Activated T-cell treated with anti-CD3 and anti-CD28 coated beads for 24 hours (primary cell): ENCODE data around the gene ARHGAP23.
"Not testable (repeated sequence)": the region's sequence is repeated elsewhere in the genome, so short reads cannot be mapped to it uniquely, and the experiment has no call there.

Experiments
- DNase-seq: peaks from one replicate; pipeline ENCODE4 v3.0.0-alpha.2; 2020; ENCODE audit warnings: low read depth

ARHGAP23 gene

DNA sequence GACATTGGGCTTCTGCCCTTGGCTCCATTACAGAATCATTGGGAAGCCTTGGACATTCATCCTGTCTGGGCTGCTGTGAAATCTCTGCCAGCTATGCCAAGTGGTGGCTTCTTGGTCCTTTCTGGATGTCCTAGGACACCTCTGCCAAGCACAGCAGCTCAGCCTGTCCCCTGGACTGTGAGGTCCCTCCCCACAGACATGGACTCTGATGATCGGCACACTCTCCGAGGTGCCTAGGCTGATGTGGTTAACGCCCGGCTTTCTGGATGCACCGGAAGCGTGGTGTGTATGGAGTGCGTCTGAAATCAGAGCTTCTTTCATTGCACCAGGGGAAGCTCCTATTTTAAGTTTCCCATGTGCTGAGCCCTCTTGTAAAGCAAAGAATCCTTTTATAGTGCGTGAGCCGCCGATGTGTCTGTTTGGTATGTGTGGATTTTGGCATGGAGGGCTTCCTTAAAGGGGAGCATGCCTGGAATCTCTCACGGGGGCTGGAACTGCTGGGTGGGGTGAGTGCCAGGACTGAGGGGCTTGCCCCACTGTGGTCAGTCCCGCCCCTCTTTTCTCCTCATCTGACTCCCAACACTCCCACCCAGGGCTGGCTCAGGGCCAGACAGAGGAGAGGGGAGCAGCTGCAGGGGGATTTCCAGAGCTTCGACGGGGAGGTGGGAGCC, 7.0 kb upstream of the ARHGAP23 start:
- DNase-seq: no peak

DNA sequence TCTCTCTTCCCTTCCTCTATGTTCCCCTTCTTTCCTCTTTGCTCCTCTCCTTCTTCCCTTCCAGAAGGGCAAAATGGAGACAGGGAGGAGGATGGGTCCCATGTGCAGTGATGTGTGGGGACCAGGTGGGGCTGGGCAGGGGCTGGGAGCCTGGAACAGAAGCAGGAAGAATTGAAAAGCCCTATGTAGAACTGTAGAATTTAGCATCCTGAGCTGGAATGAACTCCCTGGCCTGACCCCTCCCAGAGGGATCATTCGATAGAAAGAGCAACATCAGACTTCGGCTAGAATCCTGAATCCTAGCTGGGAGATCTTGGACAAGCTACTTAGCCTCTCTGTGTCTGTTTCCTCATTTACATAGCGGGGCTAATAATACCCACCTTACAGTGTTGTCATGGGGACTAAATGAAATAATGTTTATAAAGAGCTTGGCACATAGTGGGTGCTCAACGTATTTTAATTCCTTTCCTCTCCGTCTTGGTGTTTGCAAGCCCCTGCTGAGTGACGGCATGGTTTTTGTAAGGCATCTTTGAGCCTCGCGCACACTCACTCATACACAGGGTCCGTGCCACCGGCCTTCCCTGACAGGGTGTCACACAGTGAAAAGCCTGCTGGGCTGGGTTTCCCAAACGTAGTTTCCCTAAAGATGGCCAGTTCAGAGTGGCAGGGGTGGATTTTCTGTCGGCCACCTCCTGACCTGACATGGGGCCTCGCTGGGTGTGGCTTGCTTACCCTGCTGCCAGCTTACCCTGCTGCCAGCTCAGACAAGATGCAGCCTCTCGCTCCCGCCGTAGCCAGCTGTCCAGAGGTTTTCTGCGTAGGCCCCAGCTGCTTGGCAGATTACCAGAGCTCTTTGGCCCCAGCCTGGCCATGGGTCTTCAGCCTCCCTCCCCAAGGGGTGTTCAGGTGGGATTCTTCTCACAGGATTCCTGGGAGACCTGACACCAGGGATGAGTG, 6.1 kb upstream of the ARHGAP23 start:
- DNase-seq: no peak

DNA sequence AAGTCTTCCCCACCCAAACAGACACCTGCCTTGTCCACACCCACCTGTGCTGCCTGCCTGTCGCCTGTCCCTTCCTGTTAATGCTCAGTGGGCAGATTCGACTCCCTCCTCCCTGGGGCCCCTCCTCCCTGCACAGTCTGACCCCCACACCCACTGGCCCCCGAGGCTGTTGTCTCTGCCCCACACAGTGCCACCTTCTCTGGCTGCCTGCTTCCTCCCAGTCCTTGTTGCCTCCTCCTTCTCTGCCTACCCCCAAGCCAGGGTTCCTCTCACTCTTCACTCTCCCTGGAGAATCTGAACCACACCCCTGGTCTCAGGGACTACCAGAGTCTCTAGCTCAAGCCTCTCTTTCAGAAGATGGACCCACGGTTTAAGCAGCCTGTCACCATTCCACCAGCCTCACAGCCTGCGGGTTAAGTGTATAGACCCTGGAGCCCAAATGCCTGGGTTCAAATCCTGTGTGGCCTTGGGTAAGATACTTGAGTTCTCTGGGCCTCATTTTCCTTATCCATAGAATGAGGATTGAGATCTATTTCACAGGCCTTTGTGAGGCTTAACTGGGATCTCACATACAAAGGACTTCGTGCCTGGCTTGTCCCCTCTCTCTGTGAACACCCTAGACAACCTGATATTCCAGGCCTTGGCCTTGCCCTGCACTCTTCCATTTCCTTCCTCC, 3.8 kb upstream of the ARHGAP23 start:
- no peak for DNase-seq

DNA sequence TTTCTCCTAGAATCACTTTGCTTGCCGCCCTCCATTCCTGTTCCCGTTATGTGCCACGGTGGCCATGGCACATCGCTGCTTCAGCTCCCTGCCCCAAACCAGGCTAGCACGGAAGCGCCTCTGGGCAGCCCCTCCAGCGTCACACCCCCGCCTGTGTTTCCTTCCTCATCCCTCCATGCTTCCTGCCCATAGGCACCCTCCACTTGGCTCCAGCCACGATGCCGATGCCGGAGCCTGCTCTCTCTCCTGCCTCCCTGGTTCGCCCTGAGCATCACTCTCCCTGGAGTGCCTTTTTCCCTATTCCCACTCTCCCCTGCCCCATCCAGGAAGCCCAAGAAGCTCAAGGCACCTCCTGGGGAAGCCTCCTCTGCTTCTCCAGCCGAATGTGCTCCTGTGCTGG, 3.2 kb upstream of the ARHGAP23 start:
- no peak for DNase-seq

DNA sequence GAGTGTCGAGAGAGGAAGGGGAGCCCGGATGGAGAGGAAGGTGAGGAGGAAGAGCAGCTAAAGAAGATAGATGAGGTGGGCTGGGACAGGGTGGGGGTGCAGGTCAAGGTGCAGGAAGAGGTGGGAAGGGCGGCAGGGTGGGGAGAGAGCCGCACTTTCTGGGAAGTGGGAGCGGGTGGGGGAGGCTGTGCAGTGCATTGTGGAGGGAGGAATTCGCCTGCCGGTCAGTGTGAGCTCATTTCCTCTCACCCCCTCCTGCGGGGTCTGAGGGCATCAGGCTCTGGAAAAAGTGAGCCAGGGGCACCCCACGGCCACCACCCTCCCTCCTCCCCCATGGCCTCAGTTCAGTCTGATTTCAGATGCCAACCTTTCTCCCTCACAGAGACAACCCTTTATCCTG, 2.5 kb upstream of the ARHGAP23 start:
- DNase-seq: no peak

DNA sequence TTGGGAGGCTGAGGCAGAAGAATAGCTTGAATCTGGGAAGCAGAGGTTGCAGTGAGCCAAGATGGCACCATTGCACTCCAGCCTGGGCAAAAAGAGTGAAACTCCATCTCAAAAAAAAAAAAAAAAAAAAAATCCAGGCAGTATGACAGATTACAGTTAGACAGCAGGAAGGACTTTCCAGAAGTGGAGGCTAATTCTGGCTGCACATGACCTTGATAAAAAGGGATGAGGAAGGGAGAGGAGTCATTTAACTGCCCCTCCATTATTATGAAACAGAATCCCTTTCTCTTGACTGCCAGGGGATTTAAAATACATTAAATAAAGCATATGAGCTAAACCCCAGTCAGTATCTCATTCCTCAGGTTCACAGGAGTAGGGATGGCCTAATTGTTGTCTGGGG, 1.8 kb upstream of the ARHGAP23 start:
- DNase-seq: no peak

DNA sequence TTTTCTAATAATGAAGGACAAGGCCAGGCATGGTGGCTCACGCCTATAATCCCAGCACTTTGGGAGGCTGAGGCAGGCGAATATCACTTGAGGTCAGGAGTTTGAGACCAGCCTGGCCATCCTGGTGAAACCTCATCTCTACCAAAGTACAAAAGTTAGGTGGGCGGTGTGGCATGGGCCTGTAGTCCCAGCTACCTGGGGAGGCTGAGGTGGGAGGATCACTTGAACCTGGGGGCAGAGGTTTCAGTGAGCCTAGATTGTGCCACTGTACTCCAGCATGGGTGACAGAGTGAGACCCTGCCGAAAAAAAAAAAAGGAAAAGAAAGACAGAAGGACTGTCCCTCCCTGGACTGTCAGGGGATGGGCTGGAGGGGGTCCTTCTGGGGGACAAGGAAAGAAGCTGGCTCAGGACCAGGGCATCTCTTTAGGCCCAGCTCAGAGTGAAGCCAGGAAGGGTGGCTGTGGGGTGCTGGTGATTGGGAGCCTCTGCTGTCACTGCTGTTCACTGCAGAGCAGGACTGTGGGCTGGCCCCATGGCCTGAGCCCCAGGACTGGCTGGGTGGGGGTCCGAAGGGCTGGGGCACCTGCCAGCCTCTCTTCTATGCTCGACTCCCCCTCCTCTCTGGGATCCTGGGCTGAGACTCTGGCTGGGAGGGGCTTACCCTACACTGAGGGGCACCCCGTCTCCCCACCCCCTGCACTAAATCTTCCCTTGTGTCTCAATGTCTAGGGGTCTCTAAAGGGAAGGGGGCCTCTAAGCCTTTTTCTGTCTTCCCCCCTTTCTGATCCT, 909 bp upstream of the ARHGAP23 start:
- no peak for DNase-seq

DNA sequence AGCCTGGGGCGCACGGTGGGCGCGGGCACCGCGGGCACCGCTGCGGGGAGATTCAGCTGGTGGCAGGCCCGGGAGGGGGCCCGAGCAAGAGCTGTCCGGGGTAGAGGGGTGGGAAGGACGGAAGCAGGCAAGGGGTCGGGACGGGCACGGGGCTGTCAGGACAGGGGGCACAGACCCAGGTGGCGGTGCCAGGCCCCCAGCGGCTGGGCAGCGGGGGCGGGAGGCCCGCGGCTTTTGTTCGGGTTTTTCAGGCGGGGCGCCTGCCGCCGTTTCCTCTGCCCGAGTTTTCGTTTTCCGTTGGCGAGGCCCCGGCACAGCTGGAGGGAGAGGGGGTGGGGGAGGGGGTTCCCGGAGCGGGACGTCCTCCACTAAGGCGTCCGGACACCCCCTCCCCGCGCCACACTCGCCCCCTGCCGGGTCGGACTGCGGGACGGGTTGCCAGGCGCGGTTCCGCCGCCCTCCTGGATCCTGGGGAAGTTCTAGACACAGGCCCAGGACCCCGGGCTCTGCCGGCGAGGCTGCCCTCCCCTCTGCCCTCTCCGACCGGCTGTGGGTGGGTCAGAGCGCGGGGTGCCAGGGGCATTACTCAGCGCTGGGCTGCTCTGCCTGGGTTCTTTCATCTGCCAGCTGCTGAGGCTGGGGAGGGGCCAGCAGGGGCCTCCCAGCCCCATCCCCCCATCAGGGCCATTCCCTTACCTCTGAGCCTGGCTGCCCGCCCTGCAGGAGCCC, 543 bp downstream of the ARHGAP23 start:
- DNase-seq: no peak

DNA sequence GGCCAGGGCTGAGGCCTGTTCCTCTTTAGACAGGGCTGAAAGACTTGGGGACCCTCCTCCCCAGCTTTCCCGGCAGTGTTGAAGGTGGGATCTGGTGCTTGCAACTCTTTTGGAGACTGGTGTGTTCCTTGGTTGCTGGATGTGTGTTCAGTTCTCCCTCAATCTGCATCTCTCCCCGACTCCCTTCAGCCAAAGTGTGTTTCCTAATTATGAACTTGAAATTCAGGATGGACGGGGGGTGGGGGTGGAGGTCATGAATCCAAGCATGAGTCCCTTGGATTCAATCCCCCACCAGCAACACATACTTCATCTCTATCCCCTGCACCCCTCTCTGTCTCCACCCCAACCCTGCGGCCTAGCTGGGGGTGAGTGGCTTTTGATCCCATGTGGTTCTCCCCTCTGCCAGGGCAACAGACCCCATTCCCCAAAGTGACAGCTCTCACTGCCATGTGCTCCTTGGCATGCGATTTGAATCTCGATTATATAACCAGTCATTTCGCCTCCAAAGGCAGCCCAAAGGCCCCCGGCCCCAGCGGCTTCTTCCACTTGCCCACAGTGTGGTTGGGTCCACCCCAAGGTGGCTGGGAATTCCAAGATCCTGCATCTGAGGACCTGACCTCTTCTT, 1.3 kb downstream of the ARHGAP23 start:
- DNase-seq: no peak

DNA sequence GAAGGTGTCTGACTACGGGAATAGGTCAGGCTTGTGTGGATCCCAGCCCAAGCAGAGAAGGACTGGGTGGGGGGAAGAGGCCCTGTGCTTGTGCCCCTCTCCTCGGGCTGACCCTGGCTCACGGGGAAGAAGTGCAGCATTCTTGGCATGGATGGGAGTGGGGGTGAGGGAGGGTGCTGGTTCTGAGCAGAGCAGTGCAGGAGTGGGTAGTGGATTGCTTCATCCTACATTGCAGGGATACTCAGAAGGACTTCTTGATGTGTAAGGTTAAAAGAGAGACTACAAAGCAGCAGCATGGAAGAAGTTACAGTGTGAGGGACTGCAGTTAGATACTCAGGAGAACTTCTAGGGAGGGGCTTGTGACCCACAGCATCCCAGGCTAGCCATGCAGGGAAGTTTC, 2.1 kb downstream of the ARHGAP23 start:
- DNase-seq: no peak

DNA sequence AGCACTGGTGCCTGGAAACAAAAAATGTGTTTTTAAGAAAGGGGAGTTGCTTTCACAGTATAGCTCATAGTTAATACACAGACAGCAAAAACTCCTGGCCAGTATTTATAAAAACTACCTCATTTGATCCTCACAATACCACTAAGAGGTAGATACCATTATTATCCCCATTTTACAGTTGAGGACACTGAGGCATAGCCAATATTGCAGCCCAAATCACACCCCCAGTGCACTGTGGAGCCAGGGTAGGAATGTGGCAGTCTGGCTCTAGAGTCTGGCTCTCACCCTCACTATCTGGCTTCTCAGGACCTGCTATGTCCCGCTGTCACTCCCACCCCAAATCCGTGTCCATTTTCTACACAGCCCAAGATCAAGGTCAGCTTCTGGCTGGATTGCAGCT, 2.6 kb downstream of the ARHGAP23 start:
- no peak for DNase-seq

DNA sequence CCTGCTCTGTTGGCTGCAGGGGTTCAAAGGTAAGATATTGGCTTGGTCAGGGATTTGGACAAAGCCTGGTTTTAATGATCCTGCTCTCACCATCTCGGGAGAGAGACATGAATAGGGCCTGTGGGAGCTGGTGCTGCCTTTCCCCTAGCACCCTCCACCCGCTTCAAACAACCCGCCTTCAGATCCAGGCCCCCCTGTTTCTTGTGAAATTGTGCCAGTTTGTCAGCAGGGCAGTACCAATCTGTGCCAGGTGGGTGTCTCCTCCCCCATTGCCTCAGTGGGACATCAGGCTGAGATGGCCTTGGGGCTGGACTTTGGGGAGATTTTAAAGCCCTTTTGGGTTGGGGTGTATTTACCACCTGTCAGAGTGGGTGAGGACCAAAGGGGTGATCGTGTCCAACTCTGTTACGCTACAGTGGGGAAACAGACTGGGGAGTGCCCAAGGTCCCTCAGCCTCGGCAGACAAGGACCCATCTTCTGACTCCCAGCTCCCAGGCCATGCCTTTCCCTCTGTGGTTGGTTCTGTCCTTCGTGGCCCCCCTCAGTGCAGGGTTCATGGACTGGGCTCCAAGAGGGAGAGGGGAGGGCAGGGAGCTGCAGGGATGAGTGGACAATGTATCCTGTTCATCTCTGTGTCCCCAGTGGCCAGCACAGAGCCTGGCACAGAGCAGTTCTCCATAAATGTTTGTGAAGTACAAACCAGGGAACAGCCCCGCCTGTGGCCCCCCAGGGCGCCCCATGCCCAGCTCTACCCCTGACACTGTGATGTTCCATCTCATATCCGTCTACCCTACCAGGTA, 3.3 kb downstream of the ARHGAP23 start:
- DNase-seq: no peak

DNA sequence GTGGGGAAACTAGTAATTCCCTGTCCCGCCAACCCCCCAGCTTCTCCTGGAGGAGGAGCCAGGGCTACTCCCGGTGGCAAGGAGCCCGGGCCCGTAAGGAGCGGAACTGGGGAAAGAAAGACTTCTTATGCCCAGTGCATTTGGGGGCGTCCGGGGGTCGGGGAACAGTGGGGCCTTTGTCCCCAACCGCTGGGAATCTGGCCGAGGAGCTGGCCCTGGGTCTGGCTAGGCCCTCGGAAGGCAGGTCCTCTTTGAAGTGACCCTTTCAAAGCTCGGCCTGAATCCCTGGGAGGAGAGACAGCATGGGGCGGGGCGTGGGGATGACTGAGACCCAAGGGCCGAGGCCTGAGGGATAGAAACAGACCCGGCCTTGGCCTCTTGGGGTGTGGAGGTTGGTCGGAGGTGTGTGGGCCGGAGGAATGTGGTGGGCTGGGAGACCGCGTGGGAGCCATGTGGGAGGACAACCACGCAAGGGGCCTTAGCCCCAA, 6.0 kb downstream of the ARHGAP23 start:
- no peak for DNase-seq

DNA sequence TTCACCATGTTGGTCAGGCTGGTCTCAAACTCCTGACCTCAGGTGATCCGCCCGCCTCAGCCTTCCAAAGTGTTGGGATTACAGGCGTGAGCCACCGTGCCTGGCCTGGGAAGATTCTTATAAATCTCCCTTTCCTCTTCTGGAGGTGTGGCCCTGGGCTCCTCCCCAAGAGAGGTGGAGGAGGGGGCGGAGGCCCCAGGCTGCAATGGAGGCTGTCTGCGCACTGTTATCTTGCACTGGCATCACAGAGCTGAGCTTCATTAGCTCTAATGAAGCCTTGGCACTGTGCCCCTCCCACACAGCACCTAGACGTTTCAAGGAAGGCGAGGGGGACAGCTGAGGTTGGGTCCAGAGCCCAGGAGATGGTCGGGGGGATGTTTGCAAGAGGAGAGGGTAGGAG, 7.5 kb downstream of the ARHGAP23 start:
- DNase-seq: no peak

DNA sequence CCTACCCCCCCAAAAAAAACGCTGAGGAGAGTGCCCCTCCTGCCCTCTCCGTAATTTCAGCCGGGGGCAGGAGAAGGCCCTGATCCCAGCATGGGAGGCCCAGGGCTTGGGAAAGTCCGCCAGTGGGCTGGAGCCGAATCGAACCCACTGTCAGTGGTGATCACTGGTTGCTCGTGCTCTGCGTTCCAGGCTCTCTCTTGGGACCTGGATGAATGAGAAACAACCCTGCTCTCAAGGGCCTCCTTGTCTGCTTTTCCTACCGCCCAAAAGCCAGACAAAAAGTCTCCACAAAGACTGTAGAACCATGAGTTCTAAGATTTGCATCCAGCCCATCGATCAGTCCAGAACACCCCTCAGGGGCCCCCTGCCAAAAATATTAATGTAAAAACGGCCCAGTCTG, 8.1 kb downstream of the ARHGAP23 start:
- DNase-seq: no peak

DNA sequence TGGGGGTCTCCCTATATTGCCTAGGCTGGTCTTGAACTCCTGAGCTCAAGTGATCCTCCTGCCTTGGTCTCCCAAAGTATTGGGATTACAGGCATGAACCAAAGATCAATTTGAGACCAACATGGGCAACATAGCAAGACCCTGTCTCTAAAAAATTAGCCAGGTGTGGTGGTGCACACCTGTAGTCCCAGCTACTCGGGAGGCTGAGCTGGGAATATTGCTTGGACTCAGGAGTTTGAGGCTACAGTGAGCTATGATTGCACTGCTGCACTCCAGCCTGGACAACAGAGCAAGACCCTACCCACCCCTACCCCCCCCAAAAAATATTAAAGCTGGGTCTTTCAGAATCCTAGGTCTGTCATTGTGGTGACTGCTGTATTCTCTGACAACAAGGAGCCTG, 9.0 kb downstream of the ARHGAP23 start:
- not testable (repeated sequence) for DNase-seq

DNA sequence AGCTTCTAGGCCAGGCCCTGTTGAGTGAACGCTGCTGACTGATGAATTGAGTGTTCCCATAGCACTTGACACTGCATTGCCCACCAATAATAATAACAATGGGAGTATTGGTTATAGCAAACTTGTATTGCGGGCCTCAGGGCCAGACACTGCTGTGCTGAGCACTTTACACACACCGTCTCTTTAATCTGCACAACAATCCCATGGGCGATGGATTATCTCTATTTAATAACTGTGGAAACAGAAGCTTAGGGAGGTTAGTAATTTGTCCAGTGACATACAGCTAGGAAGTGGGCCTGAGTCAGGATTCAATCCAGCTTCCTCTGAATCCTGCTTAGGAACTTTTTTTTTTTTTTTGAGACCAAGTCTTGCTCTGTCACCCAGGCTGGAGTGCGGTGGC, 11.2 kb downstream of the ARHGAP23 start:
- DNase-seq: no peak

DNA sequence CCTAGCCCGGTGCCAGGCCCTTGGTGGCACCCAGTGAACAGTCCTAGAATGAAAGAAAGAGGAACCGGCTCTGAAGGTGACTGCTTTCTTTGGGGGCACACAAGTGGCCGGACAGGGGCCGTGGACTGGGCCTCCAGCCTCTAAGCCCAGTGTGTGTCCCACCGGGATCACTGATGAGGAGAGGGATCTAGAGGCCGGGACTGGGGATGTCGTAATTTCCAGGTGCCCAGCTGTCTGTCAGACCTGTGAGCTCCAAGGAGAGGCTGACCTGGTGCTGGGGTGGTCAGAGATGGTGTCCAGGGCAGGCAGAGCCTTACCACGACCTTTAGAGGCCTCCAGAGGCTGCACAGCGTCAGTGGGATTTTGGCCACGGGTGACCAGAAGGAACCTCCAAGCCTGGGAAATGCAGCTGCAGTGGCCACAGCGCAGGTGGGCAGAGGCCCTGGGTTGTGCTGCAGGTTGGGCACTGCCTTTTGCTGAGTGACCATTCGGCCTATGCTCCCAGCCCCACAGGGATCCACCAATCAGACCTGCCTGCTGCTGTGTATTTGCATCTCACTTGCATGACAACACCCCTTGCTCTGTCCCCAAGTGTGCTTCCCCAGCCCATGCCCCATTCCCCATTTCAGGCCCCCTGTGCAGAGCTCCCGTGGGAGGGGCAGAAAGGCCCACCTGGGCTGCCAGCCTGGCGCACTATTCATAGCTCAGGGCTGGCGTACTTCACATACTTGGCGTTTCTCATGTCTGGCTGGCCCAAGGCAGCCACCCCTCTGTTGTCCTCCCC, 12.5 kb downstream of the ARHGAP23 start:
- no peak for DNase-seq

DNA sequence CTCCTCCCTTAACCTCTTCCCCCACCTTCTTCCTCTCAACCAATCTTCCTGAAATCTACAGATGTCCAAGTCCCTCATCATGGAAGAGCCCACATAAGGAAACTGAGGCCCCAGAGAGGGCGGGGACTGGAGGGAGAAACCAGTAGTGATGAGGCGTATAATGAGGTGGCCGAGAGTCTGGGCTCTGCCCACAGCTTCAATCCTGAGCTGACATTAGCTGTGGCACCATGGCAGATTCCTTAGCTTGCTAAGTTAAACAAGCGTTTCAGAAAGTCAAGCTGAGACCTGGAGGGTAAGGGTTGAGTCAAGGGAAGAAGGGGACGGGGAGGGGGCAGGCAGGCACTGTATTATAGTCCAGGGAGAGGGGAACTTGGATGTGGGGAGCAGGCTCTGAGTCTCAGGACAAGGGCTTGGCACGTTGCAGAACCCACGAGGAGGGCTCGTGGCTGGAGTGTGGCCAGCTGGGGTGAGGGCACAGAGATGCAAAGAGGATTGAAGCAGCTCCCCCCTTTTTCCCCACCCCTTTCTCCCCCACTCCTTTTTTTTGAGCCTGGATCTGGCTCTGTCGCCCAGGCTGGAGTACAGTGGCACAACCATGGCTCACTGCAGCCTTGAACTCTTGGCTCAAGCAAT, 13.3 kb downstream of the ARHGAP23 start:
- no peak for DNase-seq
